Liver (tissue), 9 donors: ENCODE measurements around the gene PDLIM7. TPM values are rescaled to one million over a fixed set of nuclear protein-coding genes. Genes with fewer than 3 reads are reported as not detected.

Source experiments
- DNase-seq: peaks from one replicate; pipeline ENCODE4 v3.0.0-alpha.2; 2017; ENCODE audit warnings: low spot score
- H3K27ac ChIP-seq, 2 donors: one replicate each; pipeline ENCODE4 v1.7.0; 2013; ENCODE audit warnings: inconsistent platforms in 2 of 2, low read length in 2 of 2, control low read depth in 1 of 2, low read depth in 1 of 2, mild to moderate bottlenecking in 1 of 2
- H3K27me3 ChIP-seq, 4 donors: one replicate each; pipeline versions ENCODE4 v1.6.1 to v1.7.0; 2013; ENCODE audit warnings: low read length in 3 of 4, inconsistent platforms in 1 of 4, mild to moderate bottlenecking in 1 of 4, moderate library complexity in 1 of 4; ENCODE audit not compliant: control insufficient read depth in 4 of 4, insufficient read depth in 4 of 4
- H3K36me3 ChIP-seq, 4 donors: one replicate each; pipeline versions ENCODE4 v1.6.1 to v1.7.0; 2013; ENCODE audit warnings: low read length in 3 of 4, mild to moderate bottlenecking in 3 of 4, low read depth in 1 of 4, moderate library complexity in 1 of 4; ENCODE audit not compliant: control insufficient read depth in 4 of 4, insufficient read depth in 3 of 4
- H3K4me1 ChIP-seq, 4 donors: one replicate each; pipeline versions ENCODE4 v1.6.1 to v1.7.0; 2013; ENCODE audit warnings: low read length in 3 of 4, mild to moderate bottlenecking in 3 of 4, moderate library complexity in 1 of 4; ENCODE audit not compliant: control insufficient read depth in 4 of 4, insufficient read depth in 4 of 4
- H3K4me3 ChIP-seq, 3 donors: one replicate each; pipeline versions ENCODE4 v1.6.1 to v1.7.0; 2013; ENCODE audit warnings: low read length in 3 of 3, control low read depth in 1 of 3, low read depth in 1 of 3, mild to moderate bottlenecking in 1 of 3
- H3K9ac ChIP-seq, 2 donors: one replicate each; pipeline ENCODE4 v1.7.0; 2013; ENCODE audit warnings: low read length in 2 of 2, mild to moderate bottlenecking in 2 of 2, moderate library complexity in 2 of 2, control low read depth in 1 of 2, low read depth in 1 of 2
- H3K9me3 ChIP-seq, 4 donors: one replicate each; pipeline versions ENCODE4 v1.6.1 to v1.7.0; 2013; ENCODE audit warnings: low read length in 3 of 4; ENCODE audit not compliant: control insufficient read depth in 4 of 4
- EGR1 ChIP-seq, 2 donors: IDR thresholded peaks; 2 replicates each; pipeline ENCODE4 v1.6.1; 2016 to 2018; ENCODE audit warnings: antibody characterized with exemption in 2 of 2, low read depth in 2 of 2
- FOXA2 ChIP-seq: IDR thresholded peaks from 2 replicates; pipeline ENCODE4 v1.6.1; 2016; ENCODE audit warnings: antibody characterized with exemption
- GABPA ChIP-seq, 2 donors: IDR thresholded peaks in 1 of 2; conservative IDR thresholded peaks in 1 of 2; 2 replicates each; pipeline ENCODE4 v1.6.1; 2016; ENCODE audit warnings: antibody characterized with exemption in 2 of 2, mild to moderate bottlenecking in 1 of 2, moderate library complexity in 1 of 2
- HNF4A ChIP-seq, 2 donors: conservative IDR thresholded peaks; 2 replicates each; pipeline ENCODE4 v1.6.1; 2016; ENCODE audit warnings: antibody characterized with exemption in 2 of 2, mild to moderate bottlenecking in 2 of 2
- HNF4G ChIP-seq: IDR thresholded peaks from 2 replicates; pipeline ENCODE4 v1.6.1; 2016; ENCODE audit warnings: antibody characterized with exemption
- JUND ChIP-seq, 2 donors: IDR thresholded peaks; 2 replicates each; pipeline ENCODE4 v1.6.1; 2016; ENCODE audit warnings: antibody characterized with exemption in 2 of 2
- NR2F2 ChIP-seq: IDR thresholded peaks from 2 replicates; pipeline ENCODE4 v1.6.1; 2016; ENCODE audit warnings: antibody characterized with exemption
- RAD21 ChIP-seq, 2 donors: IDR thresholded peaks; 2 replicates each; pipeline ENCODE4 v1.6.1; 2016; ENCODE audit warnings: antibody characterized with exemption in 2 of 2, mild to moderate bottlenecking in 2 of 2
- REST ChIP-seq: IDR thresholded peaks from 2 replicates; pipeline ENCODE4 v1.6.1; 2016; ENCODE audit warnings: antibody characterized with exemption, mild to moderate bottlenecking
- RXRA ChIP-seq, 2 donors: IDR thresholded peaks; 2 replicates each; pipeline ENCODE4 v1.6.1; 2017 to 2018; ENCODE audit warnings: antibody characterized with exemption in 2 of 2, mild to moderate bottlenecking in 1 of 2
- SP1 ChIP-seq: IDR thresholded peaks from 2 replicates; pipeline ENCODE4 v1.6.1; 2018; ENCODE audit warnings: antibody characterized with exemption, mild to moderate bottlenecking
- TAF1 ChIP-seq: conservative IDR thresholded peaks from 2 replicates; pipeline ENCODE4 v1.6.1; 2016; ENCODE audit warnings: antibody characterized with exemption, mild to moderate bottlenecking
- WGBS: extraction: QIAGEN DNeasy Blood & Tissue Kit; methylation state at CpG from one replicate; pipeline ENCODE4 v1.1.7; 2013; 5-methylcytosine and 5-hydroxymethylcytosine counted together
- polyA plus RNA-seq, 2 donors: library from polyadenylated mRNA; stranded (reverse) in 1 of 2; unstranded in 1 of 2; fragments of 200-250 nt in 1 of 2; fragments of >200 nt in 1 of 2; fragmentation: Nextera tagmentation in 1 of 2; extraction: Ambion mirVana in 1 of 2; gene quantifications; one replicate each; pipeline versions ENCODE4 v1.2.1 to v1.2.3, GENCODE V29; 2013 to 2015
- total RNA-seq, 2 donors: library from RNA; depleted of rRNA; stranded (reverse); fragments of >200 nt; gene quantifications; one replicate each; pipeline ENCODE4 v1.2.3, GENCODE V29; 2014
- TF ChIP-seq, protein P1 (sequence below): IDR thresholded peaks from 2 replicates; pipeline ENCODE4 v1.6.1; 2016; ENCODE audit warnings: antibody characterized with exemption
- TF ChIP-seq, protein P2 (sequence below): IDR thresholded peaks from 2 replicates; pipeline ENCODE4 v1.6.1; 2016; ENCODE audit warnings: antibody characterized with exemption
- TF ChIP-seq, protein P3 (sequence below): IDR thresholded peaks from 2 replicates; pipeline ENCODE4 v1.6.1; 2016; ENCODE audit warnings: antibody characterized with exemption
- TF ChIP-seq, protein P4 (sequence below): fragments of 150-350 bp; IDR thresholded peaks from 2 replicates; pipeline ENCODE4 v1.5.1; 2017; ENCODE audit warnings: improper control_type of control experiment, low read depth, low read length; ENCODE audit not compliant: missing input control
- donor health status: healthy.
- donor health status: healthy.
- donor health status: healthy.
- donor health status: healthy.
- donor health status: healthy.

PDLIM7 gene
- total and polyA plus RNA-seq, 4 donors, result 5.5 to 36.0 (median 8.5) TPM

GRCh38 chr5:177490311-177490991 lies 7.0 kb downstream of the PDLIM7 start:
- DNase-seq, result no peak
- H3K4me1 ChIP-seq, result peaks cover 0 to 4% (median 0%) of the 10 kb centered on the region in 4 donors
- no peak overlapping the region for H3K4me3 ChIP-seq
- no peaks in the 10 kb centered on the region for H3K9me3 ChIP-seq
- no peaks in the 10 kb centered on the region for H3K27me3 ChIP-seq
- no peak overlapping the region for H3K27ac ChIP-seq
- H3K9ac ChIP-seq, result no peak overlapping the region
- H3K36me3 ChIP-seq, result peaks cover 0 to 4% (median under 1%) of the 10 kb centered on the region in 4 donors
- WGBS, result 89% methylated on average over 15 of the region's 15 CpGs
- TF ChIP-seq REST (no peak), FOXA2 (no peak), HNF4A (conservative IDR thresholded peaks at IDR 0.05) (no peak), TAF1 (no peak), EGR1 (IDR thresholded peaks at IDR 0.05; ENCODE audit: low read depth in 2 of 2) (no peak), HNF4G (no peak), NR2F2 (no peak), GABPA (IDR thresholded peaks at IDR 0.05 in 1 of 2, conservative IDR thresholded peaks at IDR 0.05 in 1 of 2) (no peak), JUND (IDR thresholded peaks at IDR 0.05) (no peak), SP1 (no peak), RXRA (IDR thresholded peaks at IDR 0.05) (no peak), RAD21 (IDR thresholded peaks at IDR 0.05) (no peak)
- TF ChIP-seq, protein P1, sequence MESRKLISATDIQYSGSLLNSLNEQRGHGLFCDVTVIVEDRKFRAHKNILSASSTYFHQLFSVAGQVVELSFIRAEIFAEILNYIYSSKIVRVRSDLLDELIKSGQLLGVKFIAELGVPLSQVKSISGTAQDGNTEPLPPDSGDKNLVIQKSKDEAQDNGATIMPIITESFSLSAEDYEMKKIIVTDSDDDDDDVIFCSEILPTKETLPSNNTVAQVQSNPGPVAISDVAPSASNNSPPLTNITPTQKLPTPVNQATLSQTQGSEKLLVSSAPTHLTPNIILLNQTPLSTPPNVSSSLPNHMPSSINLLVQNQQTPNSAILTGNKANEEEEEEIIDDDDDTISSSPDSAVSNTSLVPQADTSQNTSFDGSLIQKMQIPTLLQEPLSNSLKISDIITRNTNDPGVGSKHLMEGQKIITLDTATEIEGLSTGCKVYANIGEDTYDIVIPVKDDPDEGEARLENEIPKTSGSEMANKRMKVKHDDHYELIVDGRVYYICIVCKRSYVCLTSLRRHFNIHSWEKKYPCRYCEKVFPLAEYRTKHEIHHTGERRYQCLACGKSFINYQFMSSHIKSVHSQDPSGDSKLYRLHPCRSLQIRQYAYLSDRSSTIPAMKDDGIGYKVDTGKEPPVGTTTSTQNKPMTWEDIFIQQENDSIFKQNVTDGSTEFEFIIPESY, result no peak

- WGBS, result 81% methylated on average over 26 of the region's 26 CpGs
- H3K9ac ChIP-seq, result no peak overlapping the region
- no peaks in the 10 kb centered on the region for H3K27me3 ChIP-seq
- H3K9me3 ChIP-seq, result no peaks in the 10 kb centered on the region
- DNase-seq, result no peak
- H3K4me3 ChIP-seq, result no peak overlapping the region
- TF ChIP-seq, protein P2, sequence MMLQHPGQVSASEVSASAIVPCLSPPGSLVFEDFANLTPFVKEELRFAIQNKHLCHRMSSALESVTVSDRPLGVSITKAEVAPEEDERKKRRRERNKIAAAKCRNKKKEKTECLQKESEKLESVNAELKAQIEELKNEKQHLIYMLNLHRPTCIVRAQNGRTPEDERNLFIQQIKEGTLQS, result no peak
- no peak for TF ChIP-seq REST
- TF ChIP-seq HNF4G, result no peak
- no peak for TF ChIP-seq TAF1
- TF ChIP-seq, protein P3, sequence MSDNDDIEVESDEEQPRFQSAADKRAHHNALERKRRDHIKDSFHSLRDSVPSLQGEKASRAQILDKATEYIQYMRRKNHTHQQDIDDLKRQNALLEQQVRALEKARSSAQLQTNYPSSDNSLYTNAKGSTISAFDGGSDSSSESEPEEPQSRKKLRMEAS, result no peak
- no peak for TF ChIP-seq JUND (IDR thresholded peaks at IDR 0.05)
- TF ChIP-seq, protein P4, sequence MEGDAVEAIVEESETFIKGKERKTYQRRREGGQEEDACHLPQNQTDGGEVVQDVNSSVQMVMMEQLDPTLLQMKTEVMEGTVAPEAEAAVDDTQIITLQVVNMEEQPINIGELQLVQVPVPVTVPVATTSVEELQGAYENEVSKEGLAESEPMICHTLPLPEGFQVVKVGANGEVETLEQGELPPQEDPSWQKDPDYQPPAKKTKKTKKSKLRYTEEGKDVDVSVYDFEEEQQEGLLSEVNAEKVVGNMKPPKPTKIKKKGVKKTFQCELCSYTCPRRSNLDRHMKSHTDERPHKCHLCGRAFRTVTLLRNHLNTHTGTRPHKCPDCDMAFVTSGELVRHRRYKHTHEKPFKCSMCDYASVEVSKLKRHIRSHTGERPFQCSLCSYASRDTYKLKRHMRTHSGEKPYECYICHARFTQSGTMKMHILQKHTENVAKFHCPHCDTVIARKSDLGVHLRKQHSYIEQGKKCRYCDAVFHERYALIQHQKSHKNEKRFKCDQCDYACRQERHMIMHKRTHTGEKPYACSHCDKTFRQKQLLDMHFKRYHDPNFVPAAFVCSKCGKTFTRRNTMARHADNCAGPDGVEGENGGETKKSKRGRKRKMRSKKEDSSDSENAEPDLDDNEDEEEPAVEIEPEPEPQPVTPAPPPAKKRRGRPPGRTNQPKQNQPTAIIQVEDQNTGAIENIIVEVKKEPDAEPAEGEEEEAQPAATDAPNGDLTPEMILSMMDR, result no peak
- TF ChIP-seq HNF4A (conservative IDR thresholded peaks at IDR 0.05), result no peak
- no peak for TF ChIP-seq EGR1 (IDR thresholded peaks at IDR 0.05; ENCODE audit: low read depth in 2 of 2)
- no peak for TF ChIP-seq NR2F2
- TF ChIP-seq RXRA (IDR thresholded peaks at IDR 0.05), result no peak
- no peak for TF ChIP-seq FOXA2
- no peaks in the 10 kb centered on the region for H3K4me1 ChIP-seq
- H3K27ac ChIP-seq, result no peak overlapping the region
- H3K36me3 ChIP-seq, result peaks cover 0 to 4% (median under 1%) of the 10 kb centered on the region in 4 donors
Observed at GRCh38 chr5:177489119-177489716, 8.2 kb downstream of the PDLIM7 start.
